HG03060 (cell line): Measurements from ENCODE around the gene FBXO21.
A peak's percentile ranks its signal among the peaks of the same experiment; 100 is the strongest.

Experiments
- ATAC-seq: cut with Tn5 transposase; IDR thresholded peaks from one replicate; pipeline ENCODE4 v1.9.1; 2021; ENCODE audit warnings: low read depth, moderate number of reproducible peaks; ENCODE audit not compliant: unreplicated experiment

The FBXO21 gene

GRCh38 chr12:117166107-117166506, 24.2 kb downstream of the FBXO21 start:
- no peak for ATAC-seq

GRCh38 chr12:117165342-117165741, 24.9 kb downstream of the FBXO21 start:
- ATAC-seq: no peak

GRCh38 chr12:117162633-117163032, 27.6 kb downstream of the FBXO21 start:
- ATAC-seq: no peak

GRCh38 chr12:117162167-117162539, 28.1 kb downstream of the FBXO21 start:
- ATAC-seq: no peak

GRCh38 chr12:117161460-117162166, 28.7 kb downstream of the FBXO21 start:
- no peak for ATAC-seq

- ATAC-seq: no peak
These were observed 30.6 kb downstream of the FBXO21 start for GRCh38 chr12:117159674-117160073.

GRCh38 chr12:117158911-117159553, 31.2 kb downstream of the FBXO21 start:
- no peak for ATAC-seq

GRCh38 chr12:117158096-117158495, 32.2 kb downstream of the FBXO21 start:
- no peak for ATAC-seq

- ATAC-seq: no peak
These were observed 34.8 kb downstream of the FBXO21 start for GRCh38 chr12:117155278-117156060.

- peak; percentile 34 for ATAC-seq
These were observed 37.2 kb downstream of the FBXO21 start for GRCh38 chr12:117152793-117153775.

GRCh38 chr12:117151403-117152031, 38.8 kb downstream of the FBXO21 start:
- no peak for ATAC-seq

GRCh38 chr12:117149431-117149830, 40.8 kb downstream of the FBXO21 start:
- no peak for ATAC-seq

- ATAC-seq: no peak
These were observed 41.6 kb downstream of the FBXO21 start for GRCh38 chr12:117148642-117149041.

GRCh38 chr12:117147639-117148038, 42.6 kb downstream of the FBXO21 start:
- no peak for ATAC-seq

- no peak for ATAC-seq
These were observed 44.6 kb downstream of the FBXO21 start for GRCh38 chr12:117145597-117146154.

- ATAC-seq: no peak
These were observed 45.7 kb downstream of the FBXO21 start for GRCh38 chr12:117144599-117144998.

- ATAC-seq: no peak
These were observed 47.2 kb downstream of the FBXO21 start for GRCh38 chr12:117143008-117143532.

GRCh38 chr12:117142094-117142493, 48.2 kb downstream of the FBXO21 start:
- ATAC-seq: no peak
